HG03571 (cell line): ENCODE data around the gene C1orf115.
"Not testable (repeated sequence)": the region's sequence is repeated elsewhere in the genome, so short reads cannot be mapped to it uniquely, and the experiment has no call there.

Experiments
- ATAC-seq: cut with Tn5 transposase; IDR thresholded peaks from one replicate; pipeline ENCODE4 v1.9.1; 2021; ENCODE audit not compliant: unreplicated experiment

Gene C1orf115

DNA sequence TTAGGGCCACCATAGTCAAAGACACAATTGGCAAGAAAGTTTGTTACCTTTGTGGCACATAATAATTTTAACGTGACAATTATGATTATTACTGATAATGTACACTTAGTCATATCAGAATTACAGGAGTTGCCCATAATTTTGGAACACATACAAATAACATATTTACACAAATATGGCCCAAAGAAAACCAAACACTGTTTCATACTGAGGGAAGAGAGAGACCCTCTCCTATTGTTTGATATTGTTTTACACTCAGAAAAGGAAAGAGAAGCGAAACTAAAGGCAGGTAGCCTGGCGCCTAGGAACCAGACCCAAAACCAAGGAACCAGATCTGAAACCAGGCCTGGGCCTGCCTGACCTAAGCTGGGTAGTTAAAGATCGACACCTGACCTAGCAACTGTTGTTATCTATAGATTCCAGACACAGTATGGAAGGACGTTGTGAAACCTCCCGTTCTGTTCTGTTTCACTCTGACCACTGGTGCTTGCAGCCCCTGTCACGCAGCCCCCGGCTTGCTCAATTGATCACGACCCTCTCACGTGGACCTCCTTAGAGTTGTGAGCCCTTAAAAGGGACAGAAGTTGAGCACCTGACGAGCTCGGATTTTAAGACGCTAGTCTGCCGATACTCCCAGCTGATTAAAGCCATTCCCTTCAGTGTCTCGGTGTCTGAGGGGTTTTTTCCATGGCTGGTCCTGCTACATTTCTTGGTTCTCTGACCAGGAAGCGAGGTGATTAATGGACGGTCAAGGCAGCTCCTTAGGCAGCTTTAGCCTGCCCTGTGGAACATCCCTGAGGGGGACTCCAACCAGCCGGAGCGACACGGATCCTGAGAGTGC, 27.9 kb downstream of the C1orf115 start:
- ATAC-seq, result peak; percentile 71

DNA sequence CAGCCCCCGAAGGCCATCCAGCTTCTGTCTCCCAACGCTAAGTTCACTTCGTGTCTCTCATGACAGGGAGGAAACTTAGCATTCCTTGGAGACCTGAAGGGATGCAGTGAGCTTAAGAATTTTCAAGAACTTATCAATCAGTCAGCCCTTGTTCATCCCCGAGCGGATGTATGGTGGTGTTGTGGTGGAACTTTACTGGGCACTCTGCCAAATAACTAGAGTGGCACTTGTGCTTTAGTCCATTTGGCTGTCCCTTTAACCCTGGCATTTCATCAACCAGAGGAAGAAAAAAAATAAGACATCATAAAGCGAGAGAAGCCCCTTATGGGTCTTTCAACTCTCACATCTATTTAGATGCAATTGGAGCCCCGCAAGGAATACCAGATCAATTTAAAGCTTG, 31.1 kb downstream of the C1orf115 start:
- not testable (repeated sequence) for ATAC-seq

DNA sequence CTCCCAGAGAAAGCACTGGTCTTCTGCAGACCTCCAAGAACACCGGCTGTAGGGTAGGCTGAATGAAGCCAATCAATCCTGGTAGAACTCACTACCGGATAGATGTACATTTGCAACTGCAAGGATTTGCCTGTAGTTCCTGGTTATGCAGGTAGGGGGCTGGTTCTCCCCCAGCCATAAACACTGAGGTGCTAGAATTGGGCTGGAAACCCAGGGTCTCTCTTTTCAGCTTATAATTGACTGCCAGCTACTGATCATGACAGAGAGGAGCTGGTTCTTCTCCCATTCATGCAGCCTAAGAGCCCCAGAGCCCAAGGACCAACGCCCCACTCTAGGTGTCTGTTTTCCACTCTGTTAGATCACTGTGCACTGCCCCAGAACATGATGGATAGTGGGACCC, 36.5 kb downstream of the C1orf115 start:
- ATAC-seq, result no peak

DNA sequence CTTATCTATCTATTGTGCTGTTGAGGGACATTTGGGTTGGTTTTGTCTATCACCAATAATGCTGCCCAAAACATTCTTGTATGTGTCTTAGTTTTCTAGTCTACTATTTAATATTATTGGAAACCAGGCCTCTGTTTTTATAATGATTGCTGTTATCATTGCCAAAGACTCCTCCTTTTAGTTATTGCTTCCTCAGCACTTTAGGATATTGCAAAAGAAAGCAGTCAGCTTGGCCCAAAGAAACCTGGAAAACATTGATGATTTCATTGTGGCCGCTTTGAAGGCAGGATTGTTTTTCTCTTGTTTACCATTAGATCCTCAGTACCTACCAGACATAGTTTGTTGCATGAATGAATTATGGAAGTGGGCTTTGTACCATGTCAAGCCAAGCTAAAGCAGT, 37.4 kb downstream of the C1orf115 start:
- ATAC-seq, result no peak

DNA sequence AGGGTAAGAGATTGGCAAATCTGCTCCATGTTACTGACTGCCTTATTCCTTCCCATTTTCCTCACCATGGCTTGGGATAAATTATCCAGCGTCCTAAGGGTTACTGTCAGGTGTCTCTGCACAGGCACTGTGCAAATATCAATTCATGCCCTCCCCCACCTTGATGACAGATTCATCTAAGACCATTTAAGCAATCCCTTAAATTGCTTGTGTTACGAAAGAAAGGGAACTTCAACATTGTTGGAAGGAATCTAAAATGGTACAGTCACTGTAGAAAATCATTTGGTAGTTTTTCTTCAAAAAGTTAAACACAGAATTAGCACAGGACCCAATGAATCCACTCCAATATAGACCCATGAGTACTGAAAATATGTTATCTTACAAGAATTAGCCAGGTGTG, 40.3 kb downstream of the C1orf115 start:
- no peak for ATAC-seq

DNA sequence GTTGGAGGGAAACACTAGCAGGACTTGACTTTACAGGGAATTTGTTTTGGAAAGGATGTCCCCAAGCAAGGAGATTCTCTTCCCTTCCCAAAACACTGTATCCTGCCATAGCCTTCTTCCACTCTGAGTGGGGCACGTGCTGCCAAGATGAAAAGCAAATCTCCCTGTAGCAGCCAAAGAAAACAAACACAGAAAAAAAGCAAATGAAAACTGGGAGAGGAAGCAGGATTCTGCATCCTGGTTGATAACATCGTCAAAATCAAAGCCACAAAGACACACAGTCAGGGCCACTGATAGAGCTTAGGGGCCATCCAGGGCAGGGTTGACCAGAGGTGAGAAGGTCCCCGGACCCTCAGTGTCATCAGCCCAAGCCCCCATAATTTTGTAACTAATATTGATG, 42.0 kb downstream of the C1orf115 start:
- no peak for ATAC-seq

DNA sequence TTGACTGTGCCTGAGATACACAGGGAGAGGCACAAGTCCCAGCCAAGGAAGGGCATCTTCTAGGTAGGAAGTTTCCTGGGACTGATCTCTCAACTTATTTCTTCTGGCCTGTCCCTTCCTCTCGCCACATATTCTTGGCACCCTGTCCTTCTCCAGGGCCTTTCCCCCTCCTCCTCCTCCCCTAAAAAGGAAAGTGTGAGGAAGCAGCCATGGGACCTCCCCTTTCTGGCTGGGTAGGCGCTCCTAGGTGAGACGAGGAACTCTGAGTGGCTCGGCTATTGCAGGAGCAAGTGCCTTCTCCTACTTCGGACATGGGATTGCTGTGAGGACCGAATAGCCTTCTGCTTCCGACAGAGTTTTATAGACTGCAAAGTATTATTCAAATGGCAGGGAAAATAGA, 42.5 kb downstream of the C1orf115 start:
- no peak for ATAC-seq

DNA sequence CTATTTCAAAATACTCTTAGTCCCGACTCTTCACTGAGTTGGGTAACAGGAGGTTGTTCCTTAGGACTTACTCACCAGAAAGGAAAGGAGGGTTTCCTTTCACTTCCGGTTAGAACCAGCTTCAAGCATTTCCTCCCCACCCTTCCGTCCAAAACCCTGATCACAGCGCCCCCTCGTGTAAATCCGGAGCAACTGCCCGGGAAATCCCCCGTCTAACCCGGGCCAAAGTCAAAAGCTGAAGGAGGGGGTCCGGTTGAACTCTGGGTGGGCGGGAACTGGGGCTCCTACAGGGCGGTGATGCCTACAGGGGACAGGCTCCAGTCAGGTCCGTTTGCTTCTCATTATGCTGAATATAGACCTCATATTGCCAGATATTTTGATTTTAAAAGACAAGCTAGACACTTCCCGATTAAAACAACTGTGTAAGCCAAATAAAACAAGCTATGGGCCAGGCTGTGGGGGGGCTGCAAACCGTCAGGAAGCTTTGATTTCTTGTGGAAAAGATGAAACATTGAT, 43.0 kb downstream of the C1orf115 start:
- ATAC-seq, result peak; percentile 92

DNA sequence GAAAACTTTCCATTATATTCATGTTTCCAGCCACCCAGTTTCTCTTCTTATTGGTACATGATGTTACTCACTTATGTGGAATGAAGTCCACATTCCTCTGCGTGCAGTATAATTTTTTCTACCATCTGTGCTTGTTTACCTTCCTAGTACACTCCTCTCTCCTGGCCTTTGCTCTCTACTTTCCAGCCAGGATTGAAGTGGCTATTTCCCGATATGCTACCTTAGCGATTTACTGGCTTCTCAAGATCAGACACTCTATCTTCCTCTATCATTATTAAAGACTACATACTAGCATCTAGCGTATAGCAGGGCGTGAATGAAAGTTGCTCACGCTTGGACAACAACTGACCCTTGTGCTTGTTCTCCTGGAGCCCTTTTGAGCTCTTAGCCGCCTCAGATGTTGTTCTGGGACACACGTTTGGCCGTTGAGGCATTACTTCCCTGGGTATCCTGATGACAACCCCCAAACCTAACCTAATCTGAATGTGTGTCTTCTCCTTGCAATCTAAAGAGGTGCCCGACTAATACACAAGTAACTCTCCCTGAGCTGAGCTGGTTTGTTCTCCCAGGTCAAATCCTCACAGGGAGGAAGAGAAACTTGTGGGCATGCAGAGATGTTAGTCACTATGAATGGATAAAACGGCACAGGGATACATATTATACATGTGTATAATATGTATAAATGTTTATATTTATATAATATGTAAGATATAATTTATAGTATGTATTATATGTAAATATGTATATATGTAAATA, 44.6 kb downstream of the C1orf115 start:
- ATAC-seq, result no peak

DNA sequence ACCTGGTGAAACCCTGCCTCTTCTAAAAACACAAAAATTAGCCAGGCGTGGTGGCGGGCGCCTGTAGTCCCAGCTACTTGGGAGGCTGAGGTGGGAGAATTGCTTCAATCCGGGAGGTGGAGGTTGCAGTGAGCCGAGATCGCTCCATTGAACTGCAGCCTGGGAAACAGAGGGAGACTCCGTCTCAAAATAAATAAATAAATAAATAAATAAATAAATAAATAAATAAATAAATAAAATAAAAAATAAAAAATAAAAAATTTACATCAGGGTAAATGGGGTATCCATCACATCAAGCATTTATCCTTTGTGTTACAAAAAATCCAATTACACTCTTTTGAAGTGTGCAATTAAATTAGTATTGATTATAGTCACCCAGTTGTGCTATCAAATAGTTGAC, 46.1 kb downstream of the C1orf115 start:
- ATAC-seq, result not testable (repeated sequence)

DNA sequence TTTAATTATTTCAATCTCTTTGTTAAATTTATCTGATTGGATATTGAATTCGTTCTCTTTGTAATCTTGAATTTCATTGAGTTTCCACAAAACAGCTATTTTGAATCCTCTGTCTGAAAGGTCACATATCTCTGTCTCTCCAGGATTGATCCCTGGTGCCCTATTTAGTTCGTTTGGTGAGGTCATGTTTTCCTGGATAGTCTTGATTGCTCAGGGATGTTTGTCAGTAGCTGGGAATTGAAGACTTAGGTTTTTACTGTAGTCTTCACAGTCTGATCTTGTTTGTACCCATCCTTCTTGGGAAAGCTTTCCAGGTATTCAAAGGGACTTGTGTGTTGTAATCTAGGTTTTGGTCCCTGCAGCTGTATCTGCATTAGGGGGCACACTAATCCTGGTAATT, 51.2 kb downstream of the C1orf115 start:
- ATAC-seq, result no peak

DNA sequence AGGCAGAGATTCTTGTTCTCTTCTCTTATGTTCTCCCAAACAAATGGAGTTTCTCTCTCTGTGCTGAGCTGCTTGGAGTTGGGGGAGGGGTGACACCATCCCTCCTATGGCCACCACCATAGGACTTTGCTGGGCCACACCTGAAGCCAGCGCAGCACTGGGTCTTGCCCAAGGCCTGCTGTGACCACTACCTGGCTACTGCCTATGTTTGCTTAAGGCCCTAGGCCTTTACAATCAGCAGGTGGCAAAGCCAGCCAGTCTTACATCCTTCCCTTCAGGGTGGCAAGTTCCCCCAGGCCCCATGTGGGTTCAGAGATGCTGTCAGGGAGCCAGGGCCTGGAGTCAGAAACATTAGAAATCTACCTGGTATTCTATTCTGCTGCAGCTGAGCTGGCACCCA, 51.7 kb downstream of the C1orf115 start:
- no peak for ATAC-seq

DNA sequence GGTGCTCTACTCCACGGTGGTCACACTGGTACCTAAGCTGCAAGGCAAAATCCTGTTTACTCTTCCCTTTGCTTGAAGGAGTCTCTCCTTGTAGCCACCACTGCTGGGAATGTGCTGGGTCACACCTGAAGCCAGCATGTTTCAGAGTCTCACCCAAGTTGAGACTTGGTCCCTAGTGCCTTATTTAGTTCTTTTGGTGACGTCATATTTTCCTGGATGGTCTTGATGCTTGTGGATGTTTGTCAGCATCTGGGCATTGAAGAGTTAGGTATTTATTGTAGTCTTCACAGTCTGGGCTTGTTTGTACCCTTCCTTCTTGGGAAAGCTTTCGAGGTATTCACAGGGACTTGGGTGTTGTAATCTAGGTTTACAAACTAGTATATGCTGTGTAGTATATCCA, 52.4 kb downstream of the C1orf115 start:
- no peak for ATAC-seq

DNA sequence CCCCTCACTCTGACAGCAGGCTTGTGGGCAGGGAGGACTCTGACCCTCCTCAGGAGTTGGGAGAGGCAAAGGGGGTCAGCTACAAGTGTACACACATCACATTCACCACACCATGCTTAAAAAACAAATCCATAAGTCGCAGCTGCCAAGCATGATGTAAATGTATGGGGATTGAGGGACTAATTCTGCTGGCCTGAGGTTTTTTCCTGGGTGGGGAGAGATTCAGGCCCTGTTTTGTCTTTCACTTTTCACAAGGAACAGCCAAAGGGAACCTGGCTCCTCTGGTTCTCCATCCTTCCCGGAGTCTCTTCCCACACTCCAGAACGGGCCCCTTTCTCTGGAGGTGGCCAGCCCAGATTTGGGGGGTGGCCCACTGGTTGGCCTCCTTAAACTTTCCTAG, 56.7 kb downstream of the C1orf115 start:
- ATAC-seq, result no peak

DNA sequence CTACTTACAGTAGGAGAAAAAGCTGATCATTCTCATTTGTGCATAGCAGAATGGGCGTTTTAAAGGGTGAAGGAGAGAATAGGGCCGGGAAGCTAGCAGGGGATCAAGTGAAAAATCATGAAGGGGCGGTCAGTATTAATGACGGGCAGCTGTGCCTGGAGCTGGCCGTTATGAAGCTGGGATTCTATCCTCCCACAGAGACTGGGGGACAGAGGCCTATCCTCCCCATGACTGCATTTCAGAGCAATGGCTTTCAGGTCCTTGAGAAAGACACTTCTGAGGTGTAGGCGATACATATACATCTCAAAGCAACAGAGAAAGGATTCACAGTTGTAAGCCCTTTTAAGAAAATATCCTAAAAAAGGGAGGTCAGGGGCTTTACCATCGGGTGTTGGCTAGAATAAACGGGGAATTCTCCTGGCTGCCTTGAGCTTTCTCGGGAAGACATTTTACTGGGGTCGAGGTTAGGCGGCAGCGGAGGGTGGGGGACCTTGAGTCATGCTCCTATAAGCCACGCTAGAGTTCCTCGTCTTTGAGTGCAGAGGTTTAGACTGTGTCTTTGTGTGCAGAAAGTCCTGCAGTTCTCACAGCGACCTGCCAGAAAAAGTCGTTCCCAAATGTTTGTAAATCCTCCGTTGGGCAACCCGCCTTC, 57.4 kb downstream of the C1orf115 start:
- peak; percentile 14 for ATAC-seq

DNA sequence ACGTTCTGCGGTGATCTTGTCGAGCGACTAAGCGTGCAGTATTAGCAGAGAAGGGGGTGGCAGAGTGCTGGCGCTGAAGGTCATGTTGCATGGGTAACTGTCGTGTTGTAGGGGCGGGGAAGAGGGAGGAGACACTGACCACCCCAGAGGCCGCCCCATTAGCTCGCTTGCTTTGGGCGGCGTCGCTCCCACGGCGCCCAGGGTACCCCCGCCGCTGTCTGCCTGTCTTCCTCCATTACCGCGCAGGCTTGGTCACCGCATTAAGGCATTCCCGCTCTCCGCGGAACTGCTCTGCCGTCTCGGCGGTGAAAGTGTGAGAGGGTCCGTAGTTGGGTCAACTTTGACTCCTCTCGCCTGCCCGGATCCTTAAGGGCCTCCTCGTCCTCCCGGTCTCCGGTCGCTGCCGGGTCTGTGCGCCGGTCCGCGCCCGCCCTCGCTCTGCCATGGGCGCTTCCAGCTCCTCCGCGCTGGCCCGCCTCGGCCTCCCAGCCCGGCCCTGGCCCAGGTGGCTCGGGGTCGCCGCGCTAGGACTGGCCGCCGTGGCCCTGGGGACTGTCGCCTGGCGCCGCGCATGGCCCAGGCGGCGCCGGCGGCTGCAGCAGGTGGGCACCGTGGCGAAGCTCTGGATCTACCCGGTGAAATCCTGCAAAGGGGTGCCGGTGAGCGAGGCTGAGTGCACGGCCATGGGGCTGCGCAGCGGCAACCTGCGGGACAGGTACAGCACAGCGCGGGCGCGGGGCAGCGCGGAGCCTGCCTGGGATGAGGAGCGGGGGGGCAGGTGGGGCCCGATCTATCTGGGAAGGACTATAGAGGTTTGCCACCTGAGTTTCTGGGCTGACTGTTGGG, 58.1 kb downstream of the C1orf115 start, which contains the start of gene MTARC2:
Gene MTARC2 (plus strand): TSS at position 234 of the 846 bp plus-strand sequence. CDS start 210 bp downstream, at position 444.
- peak; percentile 93 for ATAC-seq
